Mesenchymal stem cell (in vitro differentiated cells and primary cell): Measurements from ENCODE around the gene PARP2.

Experiments used
- DNase-seq: peaks from one replicate; pipeline ENCODE4 v3.0.0-alpha.2; 2013
- H2AFZ ChIP-seq: one replicate; pipeline ENCODE4 v1.6.1; 2013; ENCODE audit warnings: low read depth, mild to moderate bottlenecking, control low read depth, inconsistent platforms, low read length, moderate library complexity
- H2AK5ac ChIP-seq: 2 replicates; pipeline ENCODE4 v1.6.1; 2013; ENCODE audit warnings: low read length, moderate library complexity, mild to moderate bottlenecking, inconsistent platforms; ENCODE audit not compliant: severe bottlenecking
- H2BK120ac ChIP-seq: one replicate; pipeline ENCODE4 v1.6.1; 2013; ENCODE audit warnings: low read depth, mild to moderate bottlenecking, inconsistent platforms, low read length, moderate library complexity
- H2BK12ac ChIP-seq, 2 experiments: one replicate each; pipeline ENCODE4 v1.6.1; 2013; ENCODE audit warnings: inconsistent platforms in 2 of 2, low read length in 2 of 2, mild to moderate bottlenecking in 2 of 2, moderate library complexity in 2 of 2, control low read depth in 1 of 2
- H2BK15ac ChIP-seq: one replicate; pipeline ENCODE4 v1.6.1; 2013; ENCODE audit warnings: mild to moderate bottlenecking, low read depth, inconsistent platforms; ENCODE audit not compliant: poor library complexity, severe bottlenecking
- H2BK5ac ChIP-seq: 2 replicates; pipeline ENCODE4 v1.6.1; 2013; ENCODE audit warnings: low read depth, mild to moderate bottlenecking, low read length, control low read depth, inconsistent platforms; ENCODE audit not compliant: poor library complexity, severe bottlenecking
- H3K14ac ChIP-seq, 2 experiments: one replicate each; pipeline ENCODE4 v1.6.1; 2013; ENCODE audit warnings: inconsistent platforms in 2 of 2, low read length in 2 of 2, control low read depth in 1 of 2, mild to moderate bottlenecking in 1 of 2, moderate library complexity in 1 of 2
- H3K18ac ChIP-seq, 2 experiments: one replicate each; pipeline ENCODE4 v1.6.1; 2013; ENCODE audit warnings: inconsistent platforms in 2 of 2, low read length in 2 of 2, control low read depth in 1 of 2, low read depth in 1 of 2, mild to moderate bottlenecking in 1 of 2
- H3K23ac ChIP-seq, 2 experiments: one replicate each; pipeline ENCODE4 v1.6.1; 2013; ENCODE audit warnings: inconsistent platforms in 2 of 2, low read length in 2 of 2, mild to moderate bottlenecking in 2 of 2, moderate library complexity in 2 of 2, control low read depth in 1 of 2
- H3K27ac ChIP-seq: 2 replicates; pipeline ENCODE4 v1.5.1; 2013; ENCODE audit warnings: mild to moderate bottlenecking, moderate library complexity, low read length, control low read depth, inconsistent platforms; ENCODE audit not compliant: poor library complexity, severe bottlenecking
- H3K27me3 ChIP-seq, 2 experiments: 2 replicates each; pipeline versions ENCODE4 v1.6.1 to v1.7.0; 2013; ENCODE audit warnings: low read length in 2 of 2, mild to moderate bottlenecking in 2 of 2, moderate library complexity in 2 of 2, control low read depth in 1 of 2, inconsistent platforms in 1 of 2; ENCODE audit not compliant: control insufficient read depth in 1 of 2, insufficient read depth in 1 of 2
- H3K36me3 ChIP-seq, 2 experiments: 2 replicates each; pipeline versions ENCODE4 v1.6.1 to v1.7.0; 2013; ENCODE audit warnings: low read length in 2 of 2, control low read depth in 1 of 2, inconsistent platforms in 1 of 2, low read depth in 1 of 2, mild to moderate bottlenecking in 1 of 2; ENCODE audit not compliant: insufficient read depth in 2 of 2, control insufficient read depth in 1 of 2
- H3K4ac ChIP-seq, 2 experiments: one replicate each; pipeline ENCODE4 v1.6.1; 2013; ENCODE audit warnings: inconsistent platforms in 2 of 2, low read length in 2 of 2, mild to moderate bottlenecking in 2 of 2, moderate library complexity in 2 of 2, control low read depth in 1 of 2, low read depth in 1 of 2
- H3K4me1 ChIP-seq: 2 replicates; pipeline ENCODE4 v1.6.1; 2013; ENCODE audit warnings: low read depth, low read length, control low read depth; ENCODE audit not compliant: control insufficient read depth, insufficient read depth
- H3K4me2 ChIP-seq: 2 replicates; pipeline ENCODE4 v1.6.1; 2013; ENCODE audit warnings: low read length, mild to moderate bottlenecking, inconsistent platforms; ENCODE audit not compliant: poor library complexity, severe bottlenecking
- H3K4me3 ChIP-seq, 2 experiments: 2 replicates each; pipeline versions ENCODE4 v1.5.1 to v1.7.0; 2013; ENCODE audit warnings: low read length in 2 of 2, mild to moderate bottlenecking in 2 of 2, control low read depth in 1 of 2, low read depth in 1 of 2; ENCODE audit not compliant: insufficient read depth in 1 of 2
- H3K79me1 ChIP-seq: replicated peaks from 2 replicates; pipeline ENCODE4 v1.6.1; 2013; ENCODE audit warnings: mild to moderate bottlenecking, control low read depth, low read length, inconsistent platforms; ENCODE audit not compliant: poor library complexity, severe bottlenecking
- H3K9ac ChIP-seq: 2 replicates; pipeline ENCODE4 v1.7.0; 2013; ENCODE audit warnings: mild to moderate bottlenecking, low read length, moderate library complexity
- H3K9me3 ChIP-seq: 2 replicates; pipeline ENCODE4 v1.7.0; 2013; ENCODE audit warnings: mild to moderate bottlenecking, low read length; ENCODE audit not compliant: control insufficient read depth
- H4K8ac ChIP-seq: one replicate; pipeline ENCODE4 v1.6.1; 2013; ENCODE audit warnings: inconsistent platforms, mild to moderate bottlenecking, low read length, moderate library complexity
- H4K91ac ChIP-seq: one replicate; pipeline ENCODE4 v1.6.1; 2013; ENCODE audit warnings: mild to moderate bottlenecking, low read length, inconsistent platforms
- WGBS: methylation state at CpG from one replicate; pipeline ENCODE4 v1.1.7; 2013; ENCODE audit warnings: mixed read lengths; 5-methylcytosine and 5-hydroxymethylcytosine counted together

The PARP2 gene

GRCh38 chr14:20317720-20318119 lies 25.7 kb upstream of the PARP2 start:
- no peak overlapping the region for H2BK5ac ChIP-seq
- H3K18ac ChIP-seq, result no peak overlapping the region
- no peaks in the 10 kb centered on the region for H3K27me3 ChIP-seq
- H2AK5ac ChIP-seq, result no peak overlapping the region
- H4K8ac ChIP-seq, result no peak overlapping the region
- no peak overlapping the region for H2BK120ac ChIP-seq
- H3K4me1 ChIP-seq, result no peaks in the 10 kb centered on the region
- 98% methylated on average over 16 of the region's 16 CpGs for whole genome bisulfite sequencing
- H3K23ac ChIP-seq, result no peak overlapping the region
- no peak overlapping the region for H3K4me3 ChIP-seq
- H2BK15ac ChIP-seq, result no peak overlapping the region
- DNase-seq, result no peak
- H3K4ac ChIP-seq, result no peak overlapping the region
- no peak overlapping the region for H3K27ac ChIP-seq
- H3K9ac ChIP-seq, result no peak overlapping the region
- H3K79me1 ChIP-seq, result peaks cover 16% of the 10 kb centered on the region
- no peak overlapping the region for H2BK12ac ChIP-seq
- no peaks in the 10 kb centered on the region for H3K9me3 ChIP-seq
- no peak overlapping the region for H4K91ac ChIP-seq
- H3K4me2 ChIP-seq, result no peak overlapping the region
- H3K14ac ChIP-seq, result no peak overlapping the region
- H3K36me3 ChIP-seq, result peaks cover 28 to 73% of the 10 kb centered on the region in 2 experiments
- H2AFZ ChIP-seq, result no peak overlapping the region

GRCh38 chr14:20327005-20327869 lies 16.2 kb upstream of the PARP2 start:
- no peak overlapping the region for H3K4me2 ChIP-seq
- WGBS, result 65% methylated on average over 3 of the region's 8 CpGs

GRCh38 chr14:20328705-20329104 lies 14.7 kb upstream of the PARP2 start:
- no peak overlapping the region for H3K4me3 ChIP-seq
- H3K18ac ChIP-seq, result no peak overlapping the region
- H3K14ac ChIP-seq, result no peak overlapping the region
- H3K79me1 ChIP-seq, result peaks cover 3% of the 10 kb centered on the region
- H3K23ac ChIP-seq, result no peak overlapping the region
- H4K91ac ChIP-seq, result no peak overlapping the region
- peaks cover 4 to 33% of the 10 kb centered on the region in 2 experiments for H3K36me3 ChIP-seq
- H2BK15ac ChIP-seq, result no peak overlapping the region
- H2BK5ac ChIP-seq, result no peak overlapping the region
- H2BK120ac ChIP-seq, result no peak overlapping the region
- H3K9me3 ChIP-seq, result no peaks in the 10 kb centered on the region
- no peaks in the 10 kb centered on the region for H3K27me3 ChIP-seq
- H3K9ac ChIP-seq, result peak overlapping the region; percentile 80
- H3K4me1 ChIP-seq, result no peaks in the 10 kb centered on the region
- H2AK5ac ChIP-seq, result no peak overlapping the region
- H4K8ac ChIP-seq, result no peak overlapping the region
- H3K27ac ChIP-seq, result no peak overlapping the region
- no peak overlapping the region for H3K4ac ChIP-seq
- H2BK12ac ChIP-seq, result no peak overlapping the region
- 77% methylated on average over 2 of the region's 2 CpGs for WGBS
- no peak for DNase-seq
- H2AFZ ChIP-seq, result no peak overlapping the region
- no peak overlapping the region for H3K4me2 ChIP-seq

More at GRCh38 chr14:20327005-20327869, 16.2 kb upstream of the PARP2 start:
- DNase-seq, result peak; percentile 81
- H2BK5ac ChIP-seq, result no peak overlapping the region
- peaks cover 5% of the 10 kb centered on the region for H3K79me1 ChIP-seq
- H2BK120ac ChIP-seq, result no peak overlapping the region
- no peaks in the 10 kb centered on the region for H3K9me3 ChIP-seq
- H2AK5ac ChIP-seq, result no peak overlapping the region
- no peak overlapping the region for H4K91ac ChIP-seq
- peak overlapping the region; percentile 80 for H3K9ac ChIP-seq
- H2AFZ ChIP-seq, result no peak overlapping the region
- H3K4ac ChIP-seq, result no peak overlapping the region
- H3K27ac ChIP-seq, result no peak overlapping the region
- H3K4me3 ChIP-seq, result peak overlapping the region in 1 of 2 experiments; percentile 30
- H4K8ac ChIP-seq, result no peak overlapping the region
- H3K23ac ChIP-seq, result no peak overlapping the region
- no peaks in the 10 kb centered on the region for H3K4me1 ChIP-seq
- H3K14ac ChIP-seq, result no peak overlapping the region
- H3K18ac ChIP-seq, result no peak overlapping the region
- no peaks in the 10 kb centered on the region for H3K27me3 ChIP-seq
- no peak overlapping the region for H2BK12ac ChIP-seq
- H3K36me3 ChIP-seq, result peaks cover 6 to 41% of the 10 kb centered on the region in 2 experiments
- H2BK15ac ChIP-seq, result no peak overlapping the region

GRCh38 chr14:20329355-20329754 lies 14.1 kb upstream of the PARP2 start:
- H4K91ac ChIP-seq, result no peak overlapping the region
- no peaks in the 10 kb centered on the region for H3K27me3 ChIP-seq
- H4K8ac ChIP-seq, result no peak overlapping the region
- DNase-seq, result no peak
- H3K4me1 ChIP-seq, result no peaks in the 10 kb centered on the region
- H2BK12ac ChIP-seq, result no peak overlapping the region
- H3K14ac ChIP-seq, result no peak overlapping the region
- no peak overlapping the region for H2BK120ac ChIP-seq
- H3K4me2 ChIP-seq, result no peak overlapping the region
- H3K4ac ChIP-seq, result no peak overlapping the region
- H3K36me3 ChIP-seq, result peaks cover under 1 to 28% of the 10 kb centered on the region in 2 experiments
- H3K4me3 ChIP-seq, result no peak overlapping the region
- no CpG with 5 or more reads among the region's 2 CpGs for WGBS
- no peaks in the 10 kb centered on the region for H3K9me3 ChIP-seq
- H3K27ac ChIP-seq, result no peak overlapping the region
- H2AFZ ChIP-seq, result no peak overlapping the region
- H3K18ac ChIP-seq, result no peak overlapping the region
- peaks cover 3% of the 10 kb centered on the region for H3K79me1 ChIP-seq
- H2AK5ac ChIP-seq, result no peak overlapping the region
- H2BK15ac ChIP-seq, result no peak overlapping the region
- peak overlapping the region; percentile 80 for H3K9ac ChIP-seq
- H3K23ac ChIP-seq, result no peak overlapping the region
- no peak overlapping the region for H2BK5ac ChIP-seq
